ENCODE data around the gene CD276. TPM values are rescaled to one million over a fixed set of nuclear protein-coding genes. Genes with fewer than 3 reads are reported as not detected.

Gene CD276
- total RNA-seq, 3 donors from 2014 or later = 26.2 to 39.2 (median 29.9) TPM

DNA sequence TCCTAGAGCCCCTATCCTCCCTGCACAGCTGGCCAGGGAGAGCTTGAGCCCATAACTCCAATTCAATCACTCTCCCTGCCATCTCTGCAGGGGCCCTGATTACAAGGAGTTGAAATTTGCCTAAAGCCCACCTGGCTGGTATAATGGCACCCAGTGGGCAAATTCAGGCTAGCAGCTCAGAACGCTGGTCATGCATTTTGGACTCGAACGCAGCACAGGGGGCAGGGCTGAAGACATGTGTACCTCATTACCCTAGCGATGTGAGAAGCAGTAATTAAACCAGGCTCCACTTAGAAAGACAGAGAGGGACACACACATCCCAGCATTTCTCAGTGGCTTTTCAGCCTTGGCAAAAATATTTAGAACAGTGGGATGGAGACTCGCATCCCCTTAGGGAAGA, 65.8 kb downstream of the CD276 start:
- ATAC-seq (no peak), DNase-seq (no peak)
- H3K4me3 ChIP-seq = no peak overlapping the region
- intact Hi-C loops (cut with DNase I, micrococcal nuclease) = no loop called here
- no peaks in the 10 kb centered on the region for H3K4me1 ChIP-seq (ENCODE audit: low read depth)
- no peaks in the 10 kb centered on the region for H3K36me3 ChIP-seq (ENCODE audit: low read depth)
- TF ChIP-seq, protein P1, sequence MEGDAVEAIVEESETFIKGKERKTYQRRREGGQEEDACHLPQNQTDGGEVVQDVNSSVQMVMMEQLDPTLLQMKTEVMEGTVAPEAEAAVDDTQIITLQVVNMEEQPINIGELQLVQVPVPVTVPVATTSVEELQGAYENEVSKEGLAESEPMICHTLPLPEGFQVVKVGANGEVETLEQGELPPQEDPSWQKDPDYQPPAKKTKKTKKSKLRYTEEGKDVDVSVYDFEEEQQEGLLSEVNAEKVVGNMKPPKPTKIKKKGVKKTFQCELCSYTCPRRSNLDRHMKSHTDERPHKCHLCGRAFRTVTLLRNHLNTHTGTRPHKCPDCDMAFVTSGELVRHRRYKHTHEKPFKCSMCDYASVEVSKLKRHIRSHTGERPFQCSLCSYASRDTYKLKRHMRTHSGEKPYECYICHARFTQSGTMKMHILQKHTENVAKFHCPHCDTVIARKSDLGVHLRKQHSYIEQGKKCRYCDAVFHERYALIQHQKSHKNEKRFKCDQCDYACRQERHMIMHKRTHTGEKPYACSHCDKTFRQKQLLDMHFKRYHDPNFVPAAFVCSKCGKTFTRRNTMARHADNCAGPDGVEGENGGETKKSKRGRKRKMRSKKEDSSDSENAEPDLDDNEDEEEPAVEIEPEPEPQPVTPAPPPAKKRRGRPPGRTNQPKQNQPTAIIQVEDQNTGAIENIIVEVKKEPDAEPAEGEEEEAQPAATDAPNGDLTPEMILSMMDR (IDR thresholded peaks at IDR 0.05) = no peak
- H3K9me3 ChIP-seq = no peaks in the 10 kb centered on the region

DNA sequence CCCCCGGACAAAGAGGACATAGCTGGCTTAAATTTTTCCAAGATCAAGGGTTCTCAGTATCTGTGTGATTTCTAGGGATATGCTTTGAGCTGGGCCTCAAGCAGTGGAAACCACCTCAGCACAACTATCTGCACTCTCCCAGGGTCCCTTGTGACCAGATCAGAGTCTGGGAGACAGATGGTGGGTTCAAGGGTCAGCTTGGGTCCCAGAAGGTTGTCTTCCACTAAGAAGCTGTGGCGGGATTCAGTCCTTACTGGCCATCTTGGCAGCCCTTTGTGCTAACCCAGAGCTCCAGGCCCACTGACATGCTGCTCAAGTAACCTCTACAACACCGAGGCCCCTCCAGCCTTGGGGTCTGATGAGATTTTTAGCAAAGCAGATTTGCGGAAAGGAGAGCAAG, 66.3 kb downstream of the CD276 start:
- ATAC-seq (no peak), DNase-seq (no peak)
- no peak overlapping the region for H3K4me3 ChIP-seq
- H3K4me1 ChIP-seq (ENCODE audit: low read depth) = no peaks in the 10 kb centered on the region
- TF ChIP-seq, protein P1 (IDR thresholded peaks at IDR 0.05) = no peak
- no peaks in the 10 kb centered on the region for H3K9me3 ChIP-seq
- intact Hi-C loops (cut with DNase I, micrococcal nuclease) = no loop called here
- H3K36me3 ChIP-seq (ENCODE audit: low read depth) = no peaks in the 10 kb centered on the region

DNA sequence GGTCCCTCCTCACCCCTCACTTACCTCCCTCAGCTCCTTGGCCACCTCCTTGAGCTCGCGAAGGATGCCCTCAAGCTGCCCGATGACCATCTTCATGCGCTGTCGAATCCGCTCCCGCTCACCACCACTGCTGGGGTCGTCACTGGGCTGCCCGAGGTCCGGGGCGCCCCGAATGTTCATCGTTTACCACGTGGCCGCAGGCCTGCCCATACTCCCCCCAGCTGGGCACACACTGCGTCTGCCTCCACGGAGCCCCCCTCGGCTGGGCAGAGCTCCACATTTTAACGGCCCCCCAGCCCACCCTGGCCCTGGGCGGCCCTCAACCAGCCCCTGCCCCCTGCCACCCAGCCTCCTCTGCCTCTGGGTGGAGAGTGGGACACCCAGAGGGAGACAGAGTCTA, 66.8 kb downstream of the CD276 start:
- H3K36me3 ChIP-seq (ENCODE audit: low read depth) = no peaks in the 10 kb centered on the region
- DNase-seq (no peak), ATAC-seq (no peak)
- H3K4me1 ChIP-seq (ENCODE audit: low read depth) = no peaks in the 10 kb centered on the region
- H3K4me3 ChIP-seq = no peak overlapping the region
- intact Hi-C loops (cut with DNase I, micrococcal nuclease) = no loop called here
- no peaks in the 10 kb centered on the region for H3K9me3 ChIP-seq
- TF ChIP-seq, protein P1 (IDR thresholded peaks at IDR 0.05) = no peak

DNA sequence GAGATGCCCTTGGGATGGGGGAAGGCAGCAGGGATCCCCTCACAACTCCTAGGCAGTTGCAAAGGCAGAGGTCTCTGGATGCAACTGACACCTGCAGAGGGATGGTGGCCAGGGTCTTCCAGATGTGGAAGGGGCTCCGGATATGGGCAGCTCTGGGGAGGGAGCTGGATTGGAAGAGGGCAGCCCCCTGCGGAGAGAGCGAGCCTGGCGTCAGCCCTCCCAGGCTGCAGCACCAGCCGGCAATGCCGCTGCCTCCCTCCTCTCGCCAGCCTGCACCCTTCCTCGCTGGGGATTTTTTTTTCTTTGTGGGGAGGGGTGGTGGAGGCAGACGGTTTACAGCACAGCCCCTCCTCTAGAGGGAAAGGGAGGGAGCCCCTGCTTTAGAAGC, 67.3 kb downstream of the CD276 start:
- H3K36me3 ChIP-seq (ENCODE audit: low read depth) = no peaks in the 10 kb centered on the region
- H3K4me1 ChIP-seq (ENCODE audit: low read depth) = no peaks in the 10 kb centered on the region
- H3K9me3 ChIP-seq = no peaks in the 10 kb centered on the region
- TF ChIP-seq, protein P1 (IDR thresholded peaks at IDR 0.05) = no peak
- no peak for ATAC-seq
- intact Hi-C loops (cut with DNase I, micrococcal nuclease) = no loop called here
- no peak overlapping the region for H3K4me3 ChIP-seq
- no peak for DNase-seq

DNA sequence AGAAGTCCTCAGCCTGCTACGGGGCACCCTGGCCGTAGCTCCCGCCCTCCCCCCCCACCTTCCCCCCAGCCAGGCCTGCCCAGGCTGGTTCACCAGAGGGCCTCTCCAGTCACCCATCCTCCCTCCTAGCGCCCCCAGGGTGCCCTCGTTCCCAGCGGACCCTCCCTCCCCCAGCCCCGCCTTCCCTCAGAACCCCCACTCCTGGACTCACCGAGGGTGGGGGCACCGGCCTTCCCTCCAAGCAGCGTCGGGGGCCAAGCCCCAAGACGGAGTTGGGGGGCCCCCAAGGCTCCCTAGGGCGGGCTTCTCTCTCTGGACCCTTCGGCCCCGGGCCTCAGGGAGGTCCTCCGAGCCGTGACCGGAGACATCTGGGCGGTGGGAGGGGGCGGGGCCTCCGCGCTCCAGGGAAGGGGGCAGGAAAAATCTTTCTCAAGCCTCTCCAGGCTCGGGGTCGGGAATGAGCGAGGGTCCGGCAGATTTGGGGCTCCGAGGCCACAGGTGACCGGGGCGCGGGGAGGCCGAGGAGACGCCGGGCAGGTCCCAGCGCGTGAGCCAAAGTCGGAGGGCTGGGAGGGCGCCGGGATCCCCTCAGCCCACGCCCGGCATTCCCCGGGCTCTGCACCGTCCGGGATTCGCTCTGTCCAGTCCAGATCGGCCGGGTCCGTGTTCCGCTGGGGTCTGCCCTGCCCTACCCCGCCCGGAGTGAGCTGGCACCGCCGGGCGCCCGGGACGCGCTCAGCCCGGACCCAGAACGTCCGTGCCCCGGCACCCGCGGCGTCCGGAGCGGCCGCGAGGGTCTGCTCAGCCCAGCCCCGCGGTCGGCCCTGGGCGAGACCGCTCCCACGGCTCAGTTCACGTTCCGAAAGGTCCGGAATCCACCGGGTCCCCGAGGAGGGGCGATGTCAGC, 68.0 kb downstream of the CD276 start:
- intact Hi-C loops (cut with DNase I, micrococcal nuclease) = no loop called here
- DNase-seq = no peak
- peak; percentile 28 for ATAC-seq

More for the DNA sequence above, 68.0 kb downstream of the CD276 start:
- TF ChIP-seq, protein P1 (IDR thresholded peaks at IDR 0.05) = no peak
- Histone ChIP-seq H3K36me3 (ENCODE audit: low read depth) (no peaks in the 10 kb centered on the region), H3K4me1 (ENCODE audit: low read depth) (no peaks in the 10 kb centered on the region), H3K9me3 (no peaks in the 10 kb centered on the region), H3K4me3 (peak overlapping the region; percentile 3)

All from mucosa of descending colon (tissue), 3 donors.